ENCODE results near the gene RPTOR.

The RPTOR gene

GRCh38 chr17:80949451-80950421 is 405.1 kb downstream of the RPTOR start:
- no peak overlapping the region for H3K27ac ChIP-seq
- H3K27me3 ChIP-seq: peaks cover 32 to 42% (median 36%) of the 10 kb centered on the region in 11 experiments
- H3K4me2 ChIP-seq: peak overlapping the region in 8 of 11 experiments; percentile 55 to 79 (median 72); a peak in 16 of 22 replicates
- no peak for TF ChIP-seq Cebpa-rat (IDR thresholded peaks at IDR 0.05)
- peaks cover 0 to 10% (median 6%) of the 10 kb centered on the region in 11 experiments; a peak in 14 of 22 replicates for H3K9me3 ChIP-seq (replicated peaks in 1 of 11)
- H3K4me3 ChIP-seq: no peak overlapping the region
- peaks cover 24 to 72% (median 58%) of the 10 kb centered on the region in 10 experiments for H3K4me1 ChIP-seq
- peak overlapping the region in 1 of 11 experiments; percentile 38; a peak in 1 of 22 replicates for H3K9ac ChIP-seq
- H3K36me3 ChIP-seq: peaks cover 12 to 57% (median 46%) of the 10 kb centered on the region in 11 experiments; a peak in 21 of 22 replicates
- peaks cover 0 to 82% (median 64%) of the 10 kb centered on the region in 11 experiments; a peak in 19 of 22 replicates for H4K20me1 ChIP-seq

GRCh38 chr17:80950466-80951120 is 406.0 kb downstream of the RPTOR start:
- no peak overlapping the region for H3K4me3 ChIP-seq
- peaks cover 32 to 79% (median 66%) of the 10 kb centered on the region in 10 experiments for H3K4me1 ChIP-seq
- H3K4me2 ChIP-seq: no peak overlapping the region
- H3K9ac ChIP-seq: no peak overlapping the region
- H3K36me3 ChIP-seq: peaks cover 10 to 52% (median 40%) of the 10 kb centered on the region in 11 experiments; a peak in 21 of 22 replicates
- H3K27ac ChIP-seq: no peak overlapping the region
- TF ChIP-seq Cebpa-rat (IDR thresholded peaks at IDR 0.05): no peak
- H3K9me3 ChIP-seq (replicated peaks in 1 of 11): peaks cover 0 to 10% (median 7%) of the 10 kb centered on the region in 11 experiments; a peak in 14 of 22 replicates
- peaks cover 30 to 40% (median 33%) of the 10 kb centered on the region in 11 experiments for H3K27me3 ChIP-seq
- peaks cover 0 to 82% (median 64%) of the 10 kb centered on the region in 11 experiments; a peak in 19 of 22 replicates for H4K20me1 ChIP-seq

- peaks cover 0 to 80% (median 64%) of the 10 kb centered on the region in 11 experiments; a peak in 19 of 22 replicates for H4K20me1 ChIP-seq
- peaks cover 0 to 7% (median 2%) of the 10 kb centered on the region in 11 experiments; a peak in 14 of 22 replicates for H3K9me3 ChIP-seq (replicated peaks in 1 of 11)
- H3K4me3 ChIP-seq: no peak overlapping the region
- H3K27ac ChIP-seq: no peak overlapping the region
- no peak for TF ChIP-seq Cebpa-rat (IDR thresholded peaks at IDR 0.05)
- H3K9ac ChIP-seq: no peak overlapping the region
- H3K4me1 ChIP-seq: peaks cover 41 to 82% (median 69%) of the 10 kb centered on the region in 10 experiments
- peaks cover 2 to 44% (median 32%) of the 10 kb centered on the region in 11 experiments; a peak in 21 of 22 replicates for H3K36me3 ChIP-seq
- peaks cover 22 to 32% (median 25%) of the 10 kb centered on the region in 11 experiments for H3K27me3 ChIP-seq
- H3K4me2 ChIP-seq: no peak overlapping the region
Observed at GRCh38 chr17:80951121-80952090, 406.8 kb downstream of the RPTOR start.

GRCh38 chr17:80952291-80952690 is 407.7 kb downstream of the RPTOR start:
- peak overlapping the region in 3 of 11 experiments; percentile 27 to 35 (median 28); a peak in 4 of 22 replicates for H3K4me2 ChIP-seq
- H3K36me3 ChIP-seq: peaks cover 0 to 38% (median 26%) of the 10 kb centered on the region in 11 experiments; a peak in 19 of 22 replicates
- H3K27me3 ChIP-seq: peaks cover 13 to 25% (median 16%) of the 10 kb centered on the region in 11 experiments
- H3K4me1 ChIP-seq: peaks cover 44 to 82% (median 69%) of the 10 kb centered on the region in 10 experiments
- no peak overlapping the region for H3K27ac ChIP-seq
- no peak overlapping the region for H3K9ac ChIP-seq
- peaks cover 0 to 77% (median 58%) of the 10 kb centered on the region in 11 experiments; a peak in 19 of 22 replicates for H4K20me1 ChIP-seq
- H3K9me3 ChIP-seq (replicated peaks in 1 of 11): peaks cover 0 to 4% (median 0%) of the 10 kb centered on the region in 11 experiments; a peak in 1 of 22 replicates
- no peak overlapping the region for H3K4me3 ChIP-seq
- TF ChIP-seq Cebpa-rat (IDR thresholded peaks at IDR 0.05): no peak

- peaks cover 0 to 70% (median 45%) of the 10 kb centered on the region in 11 experiments; a peak in 19 of 22 replicates for H4K20me1 ChIP-seq
- H3K4me3 ChIP-seq: no peak overlapping the region
- no peak overlapping the region for H3K27ac ChIP-seq
- no peak for TF ChIP-seq Cebpa-rat (IDR thresholded peaks at IDR 0.05)
- H3K4me1 ChIP-seq: peaks cover 32 to 82% (median 69%) of the 10 kb centered on the region in 10 experiments
- peaks cover 0 to 4% (median 0%) of the 10 kb centered on the region in 11 experiments; a peak in 1 of 22 replicates for H3K9me3 ChIP-seq (replicated peaks in 1 of 11)
- 0 out of 22 replicates have a peak overlapping the region, but pooled peaks of 1 of the 11 experiments have one; percentile 27 for H3K9ac ChIP-seq
- peaks cover 0 to 41% (median 26%) of the 10 kb centered on the region in 11 experiments; a peak in 19 of 22 replicates for H3K36me3 ChIP-seq
- H3K27me3 ChIP-seq: peaks cover 0 to 11% (median 2%) of the 10 kb centered on the region in 11 experiments; a peak in 10 of 22 replicates
- peak overlapping the region; percentile 23 to 96 (median 81) for H3K4me2 ChIP-seq
Observed at GRCh38 chr17:80953471-80954315, 409.1 kb downstream of the RPTOR start.

- Histone ChIP-seq H3K4me2 (peak overlapping the region; percentile 64 to 96 (median 84)), H3K4me3 (no peak overlapping the region), H3K27me3 (0 out of 22 replicates have a peak, but pooled peaks cover 0 to 8% (median 0%) of the 10 kb centered on the region in 11 experiments), H3K4me1 (peaks cover 29 to 82% (median 68%) of the 10 kb centered on the region in 10 experiments), H3K27ac (peak overlapping the region in 8 of 11 experiments; percentile 54 to 84 (median 73); a peak in 13 of 22 replicates), H3K9me3 (replicated peaks in 1 of 11) (peaks cover 0 to 4% (median 0%) of the 10 kb centered on the region in 11 experiments; a peak in 1 of 22 replicates), H4K20me1 (peaks cover 0 to 70% (median 45%) of the 10 kb centered on the region in 11 experiments; a peak in 16 of 22 replicates), H3K9ac (no peak overlapping the region), H3K36me3 (peaks cover 0 to 36% (median 20%) of the 10 kb centered on the region in 11 experiments; a peak in 19 of 22 replicates)
- no peak for TF ChIP-seq Cebpa-rat (IDR thresholded peaks at IDR 0.05)
Observed at GRCh38 chr17:80955078-80955477, 410.4 kb downstream of the RPTOR start.

All from BLaER1 treated with 17β-estradiol and CSF1 and Interleukin-3, amounts not matched to agents 10 nM and 100 nM (cell line).